Measurements from ENCODE around the gene HIVEP1. TPM values are rescaled to one million over a fixed set of nuclear protein-coding genes. Genes with fewer than 3 reads are reported as not detected.
A peak's percentile ranks its signal among the peaks of the same experiment; 100 is the strongest.

The HIVEP1 gene
- total RNA-seq, 1 donor, result 18.8 TPM

DNA sequence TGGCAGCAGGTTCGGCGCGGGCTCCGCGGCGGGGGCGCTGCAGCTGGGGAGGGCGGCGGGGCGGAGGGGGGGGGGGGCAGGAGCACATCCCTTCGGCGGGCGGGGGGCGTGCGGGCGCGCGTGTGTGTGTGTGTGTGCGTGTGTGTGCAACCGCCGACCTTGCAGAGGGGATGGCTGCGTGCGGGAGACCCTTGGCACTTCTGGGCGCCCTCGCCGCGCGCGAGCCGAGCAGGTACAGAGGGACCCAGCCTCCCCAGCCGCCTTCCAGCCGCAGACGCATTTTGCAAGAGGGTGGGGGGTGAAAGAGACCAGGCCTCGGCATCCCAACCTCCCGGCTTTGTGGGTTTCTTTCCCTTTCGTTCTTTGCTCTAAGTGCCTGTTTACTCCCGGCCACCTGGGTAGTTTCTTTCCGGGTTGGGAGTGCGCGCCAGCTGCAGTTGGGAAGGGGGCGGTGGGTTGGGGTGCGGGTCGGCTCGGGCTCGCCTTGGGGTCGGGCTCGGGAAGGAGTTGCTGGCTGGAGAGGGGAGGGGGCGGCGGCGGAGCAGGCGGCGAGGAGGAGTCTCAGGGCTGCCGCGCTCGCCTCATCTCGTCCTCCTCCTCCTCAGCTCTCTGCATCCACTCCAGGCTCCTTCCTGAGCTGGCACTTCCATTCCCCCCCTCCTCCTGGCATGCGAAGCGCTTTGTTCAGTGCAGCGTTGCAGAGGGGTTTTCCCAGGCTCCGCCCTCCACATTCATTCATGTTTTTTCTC, 620 bp downstream of the HIVEP1 start:
- peak overlapping the region; percentile 58 for H2AFZ ChIP-seq (ENCODE audit: low read length)
- peaks cover 23% of the 10 kb centered on the region for H3K4me1 ChIP-seq (ENCODE audit: insufficient read depth, low read length)
- H3K36me3 ChIP-seq (ENCODE audit: insufficient read depth, low read length), result peaks cover 19% of the 10 kb centered on the region
- TF ChIP-seq CTCF (IDR thresholded peaks at IDR 0.05; ENCODE audit: extremely low read depth, low read depth, low read length), result no peak
- H3K4me3 ChIP-seq (ENCODE audit: insufficient read depth, low read length), result peak overlapping the region; percentile 87
- no peaks in the 10 kb centered on the region for H3K9me3 ChIP-seq (ENCODE audit: low read depth, low read length)
- H3K27me3 ChIP-seq (ENCODE audit: insufficient read depth, low read length), result no peaks in the 10 kb centered on the region
- H3K4me2 ChIP-seq (ENCODE audit: insufficient read depth, low read length), result peak overlapping the region; percentile 89
- H3K79me2 ChIP-seq (ENCODE audit: insufficient read depth, low read length), result peaks cover 12% of the 10 kb centered on the region
- no peaks in the 10 kb centered on the region for H4K20me1 ChIP-seq (ENCODE audit: insufficient read depth, low read length)
- H3K27ac ChIP-seq (ENCODE audit: low read depth, low read length), result peak overlapping the region; percentile 88
- peak; percentile 93 for DNase-seq (ENCODE audit: insufficient read length, low spot score, missing footprints)

DNA sequence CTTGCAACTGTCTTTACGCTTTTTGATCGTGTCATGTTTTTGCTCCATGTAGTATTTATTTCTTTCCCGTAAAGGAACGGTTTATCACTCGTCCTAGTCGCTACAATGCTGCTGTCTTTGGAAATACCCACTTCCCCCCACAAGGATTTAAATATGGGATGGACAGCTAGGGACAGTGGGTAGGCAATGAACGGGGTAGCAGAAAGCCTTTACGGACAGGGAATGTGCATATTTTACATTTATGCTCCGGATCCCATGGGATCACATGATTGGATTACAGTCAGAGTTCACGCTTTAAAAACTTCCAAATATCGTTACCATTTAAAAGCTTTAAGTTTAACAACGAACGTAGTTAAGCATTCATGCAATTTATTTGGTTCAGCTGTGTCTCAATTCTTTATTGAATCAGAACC, 1.2 kb downstream of the HIVEP1 start:
- H3K79me2 ChIP-seq (ENCODE audit: insufficient read depth, low read length), result peaks cover 12% of the 10 kb centered on the region
- no peaks in the 10 kb centered on the region for H4K20me1 ChIP-seq (ENCODE audit: insufficient read depth, low read length)
- H3K4me3 ChIP-seq (ENCODE audit: insufficient read depth, low read length), result peak overlapping the region; percentile 87
- H3K9me3 ChIP-seq (ENCODE audit: low read depth, low read length), result no peaks in the 10 kb centered on the region
- H3K27me3 ChIP-seq (ENCODE audit: insufficient read depth, low read length), result no peaks in the 10 kb centered on the region
- peaks cover 23% of the 10 kb centered on the region for H3K4me1 ChIP-seq (ENCODE audit: insufficient read depth, low read length)
- DNase-seq (ENCODE audit: insufficient read length, low spot score, missing footprints), result peak; percentile 35
- H3K36me3 ChIP-seq (ENCODE audit: insufficient read depth, low read length), result peaks cover 19% of the 10 kb centered on the region
- H3K4me2 ChIP-seq (ENCODE audit: insufficient read depth, low read length), result peak overlapping the region; percentile 89
- H2AFZ ChIP-seq (ENCODE audit: low read length), result peak overlapping the region; percentile 58
- H3K27ac ChIP-seq (ENCODE audit: low read depth, low read length), result peak overlapping the region; percentile 88
- TF ChIP-seq CTCF (IDR thresholded peaks at IDR 0.05; ENCODE audit: extremely low read depth, low read depth, low read length), result no peak

DNA sequence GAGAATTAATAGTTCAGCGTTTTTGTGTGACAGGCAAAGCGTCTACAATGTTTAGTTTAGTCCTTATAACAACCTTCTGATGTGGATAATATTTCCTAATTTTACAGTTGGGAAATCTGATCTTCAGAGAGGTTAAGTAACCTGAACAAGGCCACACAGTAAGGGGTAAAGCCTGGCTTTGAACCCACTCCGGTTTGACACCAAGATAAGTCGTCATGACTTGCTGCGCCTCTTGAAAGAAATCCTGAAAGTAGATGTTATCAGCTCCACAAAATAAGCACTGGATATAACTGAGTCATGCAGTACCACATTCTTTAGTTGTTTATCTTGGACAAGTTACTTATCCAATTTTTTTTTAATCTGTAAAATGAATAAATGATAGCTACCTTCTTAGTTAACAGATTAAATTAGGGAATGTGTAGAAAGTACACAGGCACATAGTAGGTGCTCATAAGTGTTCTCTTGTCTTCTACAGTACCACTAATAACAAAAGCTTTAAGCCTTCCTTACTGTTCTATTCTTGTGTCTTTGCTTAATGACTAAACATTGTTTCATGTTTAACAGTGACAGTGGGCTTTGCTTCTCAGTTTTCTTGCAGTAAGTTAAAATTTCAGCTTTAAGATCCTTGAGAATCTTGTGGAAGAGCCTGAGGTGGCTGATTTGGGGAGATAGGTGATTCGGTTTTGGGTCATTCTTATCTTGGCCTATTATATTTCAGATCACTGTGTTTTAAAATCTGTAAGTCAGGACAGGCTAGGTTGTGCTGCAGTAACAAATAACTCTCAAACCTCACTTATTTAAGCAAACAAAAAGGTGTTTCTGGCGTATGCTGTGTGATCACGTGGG, 2.1 kb downstream of the HIVEP1 start:
- Histone ChIP-seq H3K4me2 (ENCODE audit: insufficient read depth, low read length) (peak overlapping the region; percentile 89), H2AFZ (ENCODE audit: low read length) (no peak overlapping the region), H3K27ac (ENCODE audit: low read depth, low read length) (peak overlapping the region; percentile 88), H3K9me3 (ENCODE audit: low read depth, low read length) (no peaks in the 10 kb centered on the region), H3K79me2 (ENCODE audit: insufficient read depth, low read length) (peaks cover 12% of the 10 kb centered on the region), H3K36me3 (ENCODE audit: insufficient read depth, low read length) (peaks cover 19% of the 10 kb centered on the region), H3K27me3 (ENCODE audit: insufficient read depth, low read length) (no peaks in the 10 kb centered on the region), H4K20me1 (ENCODE audit: insufficient read depth, low read length) (no peaks in the 10 kb centered on the region), H3K4me3 (ENCODE audit: insufficient read depth, low read length) (peak overlapping the region; percentile 87), H3K4me1 (ENCODE audit: insufficient read depth, low read length) (peaks cover 22% of the 10 kb centered on the region)
- no peak for TF ChIP-seq CTCF (IDR thresholded peaks at IDR 0.05; ENCODE audit: extremely low read depth, low read depth, low read length)
- DNase-seq (ENCODE audit: insufficient read length, low spot score, missing footprints), result peak; percentile 86

DNA sequence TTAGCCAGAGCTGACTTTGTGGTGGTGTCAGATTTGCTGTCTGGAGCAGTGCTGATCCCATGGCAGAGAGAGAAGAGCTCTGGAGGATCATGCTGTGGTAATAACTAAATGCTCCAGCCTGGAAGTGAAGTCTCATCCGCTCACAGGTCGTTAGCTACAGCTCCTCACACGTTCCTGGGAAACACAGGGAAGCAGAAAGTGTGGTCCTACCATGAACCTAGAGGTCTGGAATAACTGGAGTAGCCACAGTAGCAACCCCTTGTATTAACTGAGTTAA, 2.7 kb downstream of the HIVEP1 start:
- Histone ChIP-seq H3K79me2 (ENCODE audit: insufficient read depth, low read length) (peaks cover 15% of the 10 kb centered on the region), H3K4me2 (ENCODE audit: insufficient read depth, low read length) (no peak overlapping the region), H3K27ac (ENCODE audit: low read depth, low read length) (peak overlapping the region; percentile 88)

More for the DNA sequence above, 2.7 kb downstream of the HIVEP1 start:
- Histone ChIP-seq H3K27me3 (ENCODE audit: insufficient read depth, low read length) (no peaks in the 10 kb centered on the region), H3K4me1 (ENCODE audit: insufficient read depth, low read length) (peaks cover 17% of the 10 kb centered on the region), H3K36me3 (ENCODE audit: insufficient read depth, low read length) (peaks cover 19% of the 10 kb centered on the region), H3K9me3 (ENCODE audit: low read depth, low read length) (no peaks in the 10 kb centered on the region), H2AFZ (ENCODE audit: low read length) (no peak overlapping the region), H4K20me1 (ENCODE audit: insufficient read depth, low read length) (no peaks in the 10 kb centered on the region), H3K4me3 (ENCODE audit: insufficient read depth, low read length) (no peak overlapping the region)
- DNase-seq (ENCODE audit: insufficient read length, low spot score, missing footprints), result no peak
- no peak for TF ChIP-seq CTCF (IDR thresholded peaks at IDR 0.05; ENCODE audit: extremely low read depth, low read depth, low read length)
